Measurements from ENCODE around the gene TMEM42.

Gene TMEM42

DNA sequence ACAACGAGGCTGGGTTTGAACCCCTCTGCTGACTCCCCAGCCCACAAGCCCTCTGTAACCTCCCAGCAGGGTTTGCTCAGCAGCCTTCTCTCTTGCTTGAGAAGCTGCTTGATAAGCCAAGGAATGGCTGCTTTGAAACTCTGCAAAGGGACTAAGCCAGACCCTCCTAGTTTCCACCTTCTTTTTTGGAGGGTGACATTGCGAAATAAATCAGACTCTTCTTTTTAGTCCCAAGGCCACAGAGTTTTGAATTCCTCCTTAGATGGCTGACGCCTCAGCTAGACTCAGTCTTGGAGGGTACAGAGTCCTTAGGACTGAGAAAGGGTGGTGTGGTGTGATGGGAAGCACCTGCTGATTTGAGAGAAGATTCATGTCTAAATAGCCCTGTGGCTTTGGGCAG lies 13.9 kb downstream of the TMEM42 start:
- DNase-seq = no peak

DNA sequence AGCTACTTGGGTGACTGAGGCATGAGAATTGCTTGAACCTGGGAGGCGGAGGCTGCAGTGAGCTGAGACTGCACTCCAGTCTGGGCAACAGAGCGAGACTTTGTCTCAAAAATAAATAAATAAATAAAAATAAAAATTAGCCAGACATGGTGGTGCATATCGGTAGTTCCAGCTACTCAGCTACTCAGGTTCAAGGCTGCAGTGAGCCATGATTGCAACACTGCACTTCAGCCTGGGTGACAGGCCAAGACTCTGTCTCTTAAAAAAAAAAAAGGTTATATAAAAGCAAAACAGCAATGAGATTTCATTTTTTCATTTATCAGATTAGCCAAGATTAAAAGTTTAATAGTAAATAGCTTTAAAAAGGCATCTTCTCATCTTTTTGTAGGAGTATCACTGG lies 15.6 kb downstream of the TMEM42 start:
- no peak for DNase-seq

DNA sequence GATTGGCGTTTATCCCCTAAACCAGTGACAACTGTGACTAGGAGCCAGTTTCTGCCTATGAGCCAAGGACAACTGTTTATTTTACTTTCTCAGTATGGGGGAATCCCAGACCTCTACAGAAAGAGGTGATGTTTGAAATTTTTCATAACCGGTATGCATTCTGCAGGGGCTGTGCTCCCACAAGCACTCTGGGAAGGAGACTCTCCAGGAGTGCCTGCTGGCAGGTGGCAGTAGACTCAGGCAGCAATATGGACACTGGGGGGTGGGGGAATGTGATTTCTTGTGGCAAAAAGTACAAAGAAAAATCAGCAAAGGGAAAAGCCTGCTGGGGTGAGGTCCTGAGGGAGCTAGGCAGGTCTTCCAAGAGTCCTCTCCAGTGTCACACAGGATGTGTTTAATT lies 18.6 kb downstream of the TMEM42 start:
- no peak for DNase-seq

DNA sequence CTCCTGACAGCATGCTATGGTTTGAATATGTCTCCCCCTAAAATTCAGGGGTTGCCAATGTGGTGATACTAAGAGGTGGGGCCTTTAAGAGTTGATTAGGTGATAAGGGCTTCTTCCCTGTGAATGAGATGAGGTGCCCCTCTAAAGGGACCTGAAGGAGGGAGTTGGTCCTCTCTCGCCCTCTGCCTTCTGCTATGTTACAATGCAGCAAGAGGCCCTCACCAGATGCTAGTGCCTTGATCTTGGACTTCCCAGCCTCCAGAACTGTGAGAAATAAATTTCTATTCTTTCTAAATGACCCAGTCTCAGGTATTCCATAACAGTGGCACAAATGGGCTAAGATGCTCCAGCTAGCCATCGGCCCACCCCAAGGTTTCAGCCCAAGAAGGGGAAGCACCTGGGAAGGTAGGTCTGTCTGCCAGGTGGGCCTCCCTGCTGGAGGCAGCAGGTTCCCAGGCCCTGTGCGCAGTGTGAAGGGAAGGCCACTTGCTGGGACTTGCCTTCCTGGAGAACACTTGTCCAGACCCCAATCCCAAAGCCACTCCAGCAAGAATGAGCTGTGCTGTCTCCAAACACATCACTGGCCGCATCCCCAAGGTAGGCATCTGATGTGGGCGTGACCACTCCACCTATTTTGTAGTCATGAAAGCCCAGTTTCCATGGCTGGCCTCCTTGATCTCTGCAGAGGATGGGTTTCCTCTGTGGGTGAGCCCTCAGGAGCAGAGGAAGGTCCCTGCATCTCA lies 21.7 kb downstream of the TMEM42 start:
- DNase-seq = no peak

- no peak for DNase-seq
Observed at GRCh38 chr3:44883999-44884431, 22.3 kb downstream of the TMEM42 start.

- DNase-seq = no peak
Observed at GRCh38 chr3:44885618-44886017, 23.9 kb downstream of the TMEM42 start.

- no peak for DNase-seq
Observed at GRCh38 chr3:44886561-44886960, 24.8 kb downstream of the TMEM42 start.

GRCh38 chr3:44887101-44887500 lies 25.4 kb downstream of the TMEM42 start:
- no peak for DNase-seq

- DNase-seq = no peak
Observed at GRCh38 chr3:44890258-44890657, 28.5 kb downstream of the TMEM42 start.

DNA sequence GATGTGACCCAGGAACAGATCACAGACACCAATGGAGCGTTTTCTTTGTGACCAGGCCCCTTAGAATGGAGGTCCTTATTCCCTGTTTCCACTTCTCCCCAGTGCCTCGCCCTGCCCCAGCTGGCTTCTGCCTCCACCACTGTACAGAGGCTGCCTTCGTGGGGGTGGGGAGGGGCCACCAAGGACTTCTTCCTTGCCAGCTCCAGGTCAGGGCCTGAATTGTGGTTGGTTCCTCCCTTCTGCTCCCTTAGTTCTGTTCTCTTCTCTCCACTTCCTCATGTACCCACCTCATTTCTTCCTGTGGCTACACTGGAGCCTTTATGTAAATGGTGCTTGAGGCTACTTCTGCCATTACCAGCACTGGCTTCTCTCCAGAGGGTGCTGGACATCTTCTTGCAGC lies 29.1 kb downstream of the TMEM42 start:
- DNase-seq = no peak

GRCh38 chr3:44892689-44893088 lies 31.0 kb downstream of the TMEM42 start:
- DNase-seq = no peak

GRCh38 chr3:44893097-44893496 lies 31.4 kb downstream of the TMEM42 start:
- no peak for DNase-seq

- no peak for DNase-seq
Observed at GRCh38 chr3:44894485-44894884, 32.8 kb downstream of the TMEM42 start.

DNA sequence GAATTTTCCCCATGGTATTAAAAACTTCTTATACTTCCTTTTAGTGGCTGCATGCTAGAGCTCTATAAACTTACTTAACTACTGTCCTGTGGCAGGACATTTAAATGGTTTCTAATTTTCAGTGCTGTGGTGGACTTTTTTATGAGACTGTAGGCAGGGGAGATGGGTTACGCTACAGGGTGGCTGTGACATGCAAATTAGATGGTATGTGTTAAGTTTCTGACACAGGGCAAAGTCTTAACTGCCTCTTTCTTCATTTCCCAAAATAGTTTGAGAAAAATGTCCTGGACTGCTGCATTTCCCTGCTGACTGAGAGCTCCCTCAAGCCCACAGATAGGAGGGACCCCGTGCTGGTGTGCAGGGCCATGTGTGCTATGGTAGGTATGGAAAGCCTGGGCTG lies 34.7 kb downstream of the TMEM42 start:
- no peak for DNase-seq

GRCh38 chr3:44899683-44900367 lies 38.1 kb downstream of the TMEM42 start:
- DNase-seq = no peak

- no peak for DNase-seq
Observed at GRCh38 chr3:44902628-44903027, 40.9 kb downstream of the TMEM42 start.

GRCh38 chr3:44903314-44903713 lies 41.6 kb downstream of the TMEM42 start:
- no peak for DNase-seq

DNA sequence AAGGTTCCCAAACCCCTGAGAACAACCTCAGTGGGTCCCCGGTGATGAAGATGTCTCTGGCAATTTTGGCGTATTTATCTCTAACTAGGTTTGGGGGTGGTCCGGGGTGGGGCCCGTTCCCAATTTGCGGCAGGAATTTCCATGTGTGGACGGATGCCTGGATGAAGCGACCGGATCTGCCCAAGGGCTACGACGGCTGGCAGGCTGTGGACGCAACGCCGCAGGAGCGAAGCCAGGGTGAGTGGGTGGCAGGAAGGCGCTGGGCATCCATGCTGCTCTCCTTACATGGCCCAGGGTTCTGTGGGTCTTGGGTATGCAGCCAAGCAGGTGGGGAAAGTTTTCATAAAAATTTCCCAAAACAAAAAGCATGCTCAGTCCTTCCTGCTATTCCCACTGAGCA lies 42.0 kb downstream of the TMEM42 start:
- no peak for DNase-seq

DNA sequence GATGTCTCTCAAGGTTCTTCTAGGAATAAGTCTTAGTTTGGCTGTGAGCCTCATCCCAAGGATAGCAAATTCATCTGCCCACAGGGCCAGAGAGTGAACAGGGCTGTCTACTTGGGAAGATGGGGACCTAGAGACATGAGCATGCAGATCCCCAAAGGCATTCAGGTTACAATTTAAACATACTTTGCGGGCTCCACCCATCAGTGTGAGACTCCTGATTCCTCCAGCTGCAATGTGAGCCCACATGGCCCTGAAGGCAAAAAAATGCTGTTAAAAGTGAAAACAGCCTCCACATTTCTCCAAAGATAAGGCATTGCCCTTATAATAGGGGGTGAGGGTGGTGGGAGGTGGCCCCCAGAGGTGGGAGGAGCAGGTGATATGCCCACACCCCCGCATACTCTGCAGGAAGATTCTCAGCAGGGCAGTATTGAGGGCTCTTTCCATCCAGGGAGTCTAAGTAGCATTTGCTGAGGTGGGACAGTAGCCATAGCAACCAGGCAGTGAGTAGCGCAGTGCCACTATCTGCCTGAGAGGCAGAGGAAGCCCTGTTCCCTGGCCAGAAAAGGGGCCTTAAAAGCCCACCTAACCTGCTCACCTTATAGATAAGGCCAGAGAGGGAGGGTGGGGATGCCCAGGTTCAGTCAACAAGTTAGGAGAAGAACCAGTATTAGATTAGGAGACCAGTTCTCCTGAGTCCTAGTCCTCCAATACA lies 43.9 kb downstream of the TMEM42 start:
- no peak for DNase-seq

- DNase-seq = no peak
Observed at GRCh38 chr3:44906997-44907396, 45.3 kb downstream of the TMEM42 start.

DNA sequence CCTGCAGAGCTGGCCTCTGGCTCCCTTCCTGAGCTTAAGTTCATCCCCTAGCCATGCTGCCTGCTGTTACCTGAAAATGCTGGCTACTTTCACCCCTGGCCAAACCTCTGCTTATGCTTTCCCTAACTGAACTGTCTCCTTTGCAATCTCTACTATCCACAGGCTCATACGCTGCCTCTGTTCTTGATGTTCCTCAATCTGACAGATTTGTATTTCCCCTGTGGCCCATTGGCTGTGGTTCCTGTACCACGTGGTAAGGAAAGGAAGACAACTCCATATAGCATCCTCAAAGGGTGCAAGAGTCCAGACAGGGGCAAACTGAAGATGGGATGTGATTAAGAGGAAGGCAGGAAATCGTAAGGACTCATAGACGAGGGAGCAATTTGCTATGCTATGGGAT lies 45.9 kb downstream of the TMEM42 start:
- DNase-seq = no peak

DNA sequence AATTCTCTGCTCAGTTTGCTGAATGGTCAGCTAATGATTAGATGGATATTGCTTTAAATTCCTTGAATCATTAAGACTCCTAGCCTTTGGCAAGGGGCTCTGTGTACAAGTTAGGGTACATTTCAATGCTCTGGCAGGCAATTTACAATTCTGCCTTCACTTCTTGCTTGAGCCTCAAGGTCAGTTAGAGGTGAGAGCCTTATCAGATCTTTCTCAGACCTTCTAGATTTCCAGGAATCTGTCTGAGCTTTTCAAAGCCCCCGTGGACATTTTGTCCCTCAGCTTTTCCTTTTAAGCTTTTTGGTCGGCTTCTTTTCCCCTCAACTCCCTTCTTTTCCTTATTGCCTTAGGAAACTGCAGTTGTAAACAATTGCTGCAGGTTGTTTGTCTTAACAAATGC lies 47.4 kb downstream of the TMEM42 start:
- DNase-seq = no peak

DNA sequence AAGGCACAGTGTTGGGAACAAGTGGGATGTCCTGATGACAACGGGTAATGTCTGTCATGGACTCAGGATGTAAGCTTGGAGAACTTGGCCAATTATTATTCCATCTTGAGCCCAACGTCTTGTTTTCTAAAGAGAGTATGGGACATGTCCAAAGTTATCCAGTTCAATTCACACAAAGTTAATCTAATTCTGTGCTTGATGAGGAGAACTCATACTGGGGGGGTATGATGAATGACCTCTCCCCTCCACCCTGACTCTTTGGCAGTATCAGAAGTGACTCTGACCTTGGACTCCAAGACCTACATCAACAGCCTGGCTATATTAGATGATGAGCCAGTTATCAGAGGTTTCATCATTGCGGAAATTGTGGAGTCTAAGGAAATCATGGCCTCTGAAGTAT lies 49.0 kb downstream of the TMEM42 start:
- no peak for DNase-seq

All from T-helper 1 cell (primary cell).